ENCODE results near the gene BPIFA1. TPM values are rescaled to one million over a fixed set of nuclear protein-coding genes. Genes with fewer than 3 reads are reported as not detected.

The BPIFA1 gene
- total RNA-seq, 2 donors from 2014 or later, result not detected

DNA sequence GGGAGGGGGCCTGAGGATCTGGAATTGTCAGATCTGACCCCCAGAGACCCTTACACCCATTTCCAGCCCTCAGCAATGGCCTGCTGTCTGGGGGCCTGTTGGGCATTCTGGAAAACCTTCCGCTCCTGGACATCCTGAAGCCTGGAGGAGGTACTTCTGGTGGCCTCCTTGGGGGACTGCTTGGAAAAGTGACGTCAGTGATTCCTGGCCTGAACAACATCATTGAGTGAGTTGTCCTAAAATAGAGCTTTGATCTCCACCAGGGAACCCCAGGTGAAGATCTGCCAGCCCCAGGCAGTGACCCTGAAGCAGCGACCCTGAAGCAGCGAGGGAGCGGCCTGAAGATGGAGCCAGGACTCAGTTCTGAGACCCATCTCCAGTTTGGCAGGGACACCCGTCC lies 2.2 kb downstream of the BPIFA1 start:
- WGBS, result 71% methylated on average over 6 of the region's 6 CpGs
- intact Hi-C loops (cut with DNase I), result no loop called here
- no peak for DNase-seq (ENCODE audit: low spot score)

DNA sequence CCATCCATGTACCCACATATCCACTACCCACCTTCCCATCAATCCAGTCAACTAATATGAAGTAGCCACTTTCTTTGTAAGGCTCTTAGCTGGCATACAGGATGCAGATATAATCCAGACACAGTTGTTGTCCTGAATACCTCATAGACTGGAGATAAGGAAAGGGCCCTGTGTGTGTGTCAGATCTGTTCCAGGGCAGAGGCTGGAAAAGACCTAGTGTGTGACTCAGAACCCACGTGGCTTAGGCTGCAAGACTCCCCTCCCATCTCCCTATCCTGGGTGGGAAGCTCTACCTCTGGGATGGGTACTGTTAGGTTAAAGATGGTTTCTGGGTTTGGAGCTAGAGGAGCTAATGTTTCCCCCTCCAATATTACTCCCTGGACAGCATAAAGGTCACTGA lies 3.6 kb downstream of the BPIFA1 start:
- no peak overlapping the region for H3K27ac ChIP-seq
- no peaks in the 10 kb centered on the region for H3K36me3 ChIP-seq
- no peaks in the 10 kb centered on the region for H3K27me3 ChIP-seq (replicated peaks; ENCODE audit: insufficient read depth)
- H3K9me3 ChIP-seq, result no peaks in the 10 kb centered on the region
- DNase-seq (ENCODE audit: low spot score), result no peak
- TF ChIP-seq POLR2A (IDR thresholded peaks at IDR 0.05) (no peak), POLR2AphosphoS5 (IDR thresholded peaks at IDR 0.05) (no peak), CTCF (IDR thresholded peaks at IDR 0.05) (no peak)
- intact Hi-C loops (cut with DNase I), result no loop called here
- WGBS, result 53% methylated on average over 1 of the region's 1 CpG
- no peaks in the 10 kb centered on the region for H3K4me1 ChIP-seq (replicated peaks)
- H3K4me3 ChIP-seq, result no peak overlapping the region

More for the DNA sequence above, 2.2 kb downstream of the BPIFA1 start:
- H3K4me1 ChIP-seq (replicated peaks), result no peaks in the 10 kb centered on the region
- no peaks in the 10 kb centered on the region for H3K36me3 ChIP-seq
- TF ChIP-seq POLR2AphosphoS5 (IDR thresholded peaks at IDR 0.05), result no peak
- TF ChIP-seq POLR2A (IDR thresholded peaks at IDR 0.05), result no peak
- no peak for TF ChIP-seq CTCF (IDR thresholded peaks at IDR 0.05)
- no peak overlapping the region for H3K4me3 ChIP-seq
- no peaks in the 10 kb centered on the region for H3K9me3 ChIP-seq
- no peak overlapping the region for H3K27ac ChIP-seq
- H3K27me3 ChIP-seq (replicated peaks; ENCODE audit: insufficient read depth), result no peaks in the 10 kb centered on the region

DNA sequence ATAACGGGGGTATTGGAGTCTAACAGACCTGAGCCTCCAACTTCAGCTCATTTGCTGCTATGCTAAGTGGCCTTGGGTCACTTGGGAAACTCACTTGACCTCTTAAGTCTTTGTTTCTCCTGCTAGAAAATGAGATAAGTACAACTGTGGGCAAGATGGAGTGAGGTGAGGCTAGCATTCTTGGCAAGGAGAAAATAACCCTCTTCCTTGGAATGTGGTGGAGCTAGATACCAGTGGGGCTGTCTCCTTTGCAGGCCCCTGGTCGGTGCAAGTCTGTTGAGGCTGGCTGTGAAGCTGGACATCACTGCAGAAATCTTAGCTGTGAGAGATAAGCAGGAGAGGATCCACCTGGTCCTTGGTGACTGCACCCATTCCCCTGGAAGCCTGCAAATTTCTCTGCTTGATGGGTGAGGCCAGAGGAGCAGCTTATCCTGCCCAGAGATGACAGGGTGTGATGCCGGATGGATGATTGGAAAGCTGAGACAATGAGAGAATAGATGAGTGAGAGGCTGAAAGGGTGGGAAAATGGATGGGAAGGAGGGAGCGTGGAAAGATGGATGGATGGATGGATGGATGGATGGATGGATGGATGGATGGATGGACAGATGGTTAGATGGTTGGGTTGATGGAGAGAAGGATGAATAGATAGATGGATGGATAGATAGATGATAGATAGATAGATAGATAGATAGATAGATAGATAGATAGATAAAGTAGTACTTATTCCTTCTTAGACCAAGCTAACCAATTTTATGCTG lies 4.4 kb downstream of the BPIFA1 start:
- H3K4me3 ChIP-seq, result no peak overlapping the region
- 91% methylated on average over 4 of the region's 4 CpGs for WGBS
- no peak for TF ChIP-seq POLR2AphosphoS5 (IDR thresholded peaks at IDR 0.05)
- no peak for TF ChIP-seq POLR2A (IDR thresholded peaks at IDR 0.05)
- TF ChIP-seq CTCF (IDR thresholded peaks at IDR 0.05), result no peak
- no peaks in the 10 kb centered on the region for H3K9me3 ChIP-seq
- no peak for DNase-seq (ENCODE audit: low spot score)
- H3K36me3 ChIP-seq, result no peaks in the 10 kb centered on the region
- H3K4me1 ChIP-seq (replicated peaks), result no peaks in the 10 kb centered on the region
- intact Hi-C loops (cut with DNase I), result no loop called here
- no peak overlapping the region for H3K27ac ChIP-seq
- H3K27me3 ChIP-seq (replicated peaks; ENCODE audit: insufficient read depth), result no peaks in the 10 kb centered on the region

DNA sequence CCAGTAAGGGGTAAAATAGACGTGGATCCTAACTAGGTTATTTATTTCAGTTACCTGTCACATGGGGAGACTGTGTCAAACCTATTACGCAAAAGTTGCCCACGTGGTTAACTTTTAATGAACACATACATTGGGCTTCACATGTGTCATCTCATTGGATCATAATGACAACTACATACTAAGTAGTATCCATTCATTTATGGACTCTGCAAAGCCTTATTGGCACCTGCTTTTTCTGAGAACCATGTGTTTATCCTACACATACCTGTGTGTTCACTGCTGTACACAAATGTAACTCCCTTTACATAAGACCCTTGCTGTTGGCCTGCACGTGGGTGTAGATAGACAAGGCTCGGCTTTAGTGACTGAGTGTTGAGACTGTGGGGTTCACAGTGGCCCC lies 5.1 kb downstream of the BPIFA1 start:
- Histone ChIP-seq H3K27me3 (replicated peaks; ENCODE audit: insufficient read depth) (no peaks in the 10 kb centered on the region), H3K36me3 (no peaks in the 10 kb centered on the region), H3K27ac (no peak overlapping the region), H3K9me3 (no peaks in the 10 kb centered on the region), H3K4me1 (replicated peaks) (no peaks in the 10 kb centered on the region), H3K4me3 (no peak overlapping the region)
- WGBS, result 65% methylated on average over 5 of the region's 5 CpGs
- DNase-seq (ENCODE audit: low spot score), result no peak
- intact Hi-C loops (cut with DNase I), result no loop called here
- TF ChIP-seq CTCF (IDR thresholded peaks at IDR 0.05) (no peak), POLR2A (IDR thresholded peaks at IDR 0.05) (no peak), POLR2AphosphoS5 (IDR thresholded peaks at IDR 0.05) (no peak)
